HCT116 (cell line): ENCODE data around the gene IL1RAPL2. TPM values are rescaled to one million over a fixed set of nuclear protein-coding genes. Genes with fewer than 3 reads are reported as not detected.
A peak's percentile ranks its signal among the peaks of the same experiment; 100 is the strongest.

ENCODE experiments used
- ATAC-seq: fragments of 200-7000 bp; cut with Tn5 transposase; 2 replicates; pipeline ENCODE4 v1.9.1; 2020; ENCODE audit warnings: mild to moderate bottlenecking, moderate library complexity
- BruUV-seq: library from RNA; stranded (reverse); fragments of 400-500 nt; replicated peaks from 2 replicates; lab custom pipeline; 2021; lab: Mats Ljungman, UMichigan
- CTCF ChIA-PET: fragments of 300-600 bp; sonication (Branson Sonifier 250); formaldehyde crosslinking; loops from one replicate; lab custom pipeline; 2021; ENCODE audit warnings: antibody characterized with exemption; lab: Charles Lee
- POLR2A ChIA-PET: fragments of 300-600, 350-600 bp; sonication (Branson Sonifier 250); formaldehyde crosslinking; loops from one replicate; lab custom pipeline; 2021; ENCODE audit warnings: antibody characterized with exemption; lab: Charles Lee
- RAD21 ChIA-PET, 2 experiments: fragments of 300-600 bp; sonication (Branson Sonifier 250); formaldehyde crosslinking; loops; one replicate each; lab custom pipeline; 2023; ENCODE audit warnings: low total read pairs in 2 of 2; ENCODE audit not compliant: uncharacterized antibody in 2 of 2, unreplicated experiment in 2 of 2, low non-redundant PET in 1 of 2; lab: Charles Lee
- DNase-seq: peaks from one replicate; pipeline ENCODE4 v3.0.0-alpha.2; 2010; ENCODE audit warnings: low read depth, low spot score
- H2AFZ ChIP-seq: fragments of 200-600 bp; shearing (Covaris generic), sonication (generic); 2 replicates; pipeline ENCODE4 v1.6.1; 2017; ENCODE audit warnings: low read depth, mixed run types, mixed read lengths, antibody characterized with exemption, low read length; ENCODE audit not compliant: poor library complexity, severe bottlenecking
- H3K27ac ChIP-seq: 2 replicates; pipeline ENCODE4 v1.5.1; 2012; ENCODE audit warnings: low read depth, low read length
- H3K27me3 ChIP-seq: fragments of 200-600 bp; sonication (generic); 2 replicates; pipeline ENCODE4 v1.6.1; 2016; ENCODE audit warnings: mixed run types, low read length, mixed read lengths; ENCODE audit not compliant: insufficient read depth
- H3K36me3 ChIP-seq, 2 experiments: fragments of 200-500 bp in 1 of 2; fragments of 200-600 bp in 1 of 2; sonication (Bioruptor generic) in 1 of 2; sonication (generic) in 1 of 2; 2 replicates each; pipeline versions ENCODE4 v1.5.1 to v1.6.1; 2014 to 2016; ENCODE audit warnings: low read length in 2 of 2, inconsistent platforms in 1 of 2, mixed read lengths in 1 of 2, mixed run types in 1 of 2; ENCODE audit not compliant: insufficient read depth in 2 of 2, control insufficient read depth in 1 of 2
- H3K4me1 ChIP-seq, 2 experiments: fragments of 200-600 bp in 1 of 2; sonication (generic) in 1 of 2; 2 replicates each; pipeline versions ENCODE4 v1.5.1 to v1.6.1; 2012 to 2017; ENCODE audit warnings: low read length in 2 of 2, inconsistent platforms in 1 of 2, mild to moderate bottlenecking in 1 of 2, mixed read lengths in 1 of 2, mixed run types in 1 of 2, moderate library complexity in 1 of 2; ENCODE audit not compliant: insufficient read depth in 2 of 2, control insufficient read depth in 1 of 2
- H3K4me2 ChIP-seq: fragments of 200-600 bp; sonication (generic); 2 replicates; pipeline ENCODE4 v1.6.1; 2017; ENCODE audit warnings: mixed run types, low read length, mixed read lengths
- H3K4me3 ChIP-seq, 2 experiments: fragments of 200-600 bp in 1 of 2; sonication (generic) in 1 of 2; replicated peaks in 1 of 2; 2 replicates each; pipeline ENCODE4 v1.5.1; 2011 to 2016; ENCODE audit warnings: low read length in 2 of 2, control low read depth in 1 of 2, low read depth in 1 of 2, mild to moderate bottlenecking in 1 of 2, mixed read lengths in 1 of 2, mixed run types in 1 of 2
- H3K79me2 ChIP-seq: fragments of 200-600 bp; sonication (generic); 2 replicates; pipeline ENCODE4 v1.6.1; 2017; ENCODE audit warnings: mild to moderate bottlenecking, mixed run types, low read length, moderate library complexity, mixed read lengths; ENCODE audit not compliant: insufficient read depth
- H3K9ac ChIP-seq: fragments of 200-600 bp; sonication (generic); 2 replicates; pipeline ENCODE4 v1.6.1; 2016; ENCODE audit warnings: low read length, mixed read lengths
- H3K9me2 ChIP-seq: fragments of 200-600 bp; sonication (generic), shearing (Covaris generic); 2 replicates; pipeline ENCODE4 v1.6.1; 2017; ENCODE audit warnings: mixed run types, mild to moderate bottlenecking, moderate library complexity; ENCODE audit not compliant: insufficient read depth
- H3K9me3 ChIP-seq, 2 experiments: fragments of 200-500 bp in 1 of 2; fragments of 200-600 bp in 1 of 2; sonication (Bioruptor generic) in 1 of 2; sonication (generic) in 1 of 2; 2 replicates each; pipeline ENCODE4 v1.6.1; 2014 to 2017; ENCODE audit warnings: low read length in 2 of 2, mixed read lengths in 2 of 2, inconsistent platforms in 1 of 2, low read depth in 1 of 2, mild to moderate bottlenecking in 1 of 2, mixed run types in 1 of 2, moderate library complexity in 1 of 2; ENCODE audit not compliant: control insufficient read depth in 1 of 2, insufficient read depth in 1 of 2
- H4K20me1 ChIP-seq: fragments of 200-600 bp; sonication (generic), shearing (Covaris generic); 2 replicates; pipeline ENCODE4 v1.6.1; 2017; ENCODE audit warnings: mixed run types, mild to moderate bottlenecking, moderate library complexity; ENCODE audit not compliant: insufficient read depth
- CBX3 ChIP-seq: IDR thresholded peaks from 2 replicates; pipeline ENCODE4 v1.6.1; 2012; ENCODE audit warnings: low read depth
- CTCF ChIP-seq, 3 experiments: fragments of 200-600 bp in 1 of 3; sonication (generic) in 1 of 3; IDR thresholded peaks in 2 of 3; conservative IDR thresholded peaks in 1 of 3; 2 replicates each; pipeline ENCODE4 v1.5.1; 2012 to 2017; ENCODE audit warnings: low read depth in 2 of 3, low read length in 2 of 3, antibody characterized with exemption in 1 of 3, borderline replicate concordance in 1 of 3, control low read depth in 1 of 3, mild to moderate bottlenecking in 1 of 3, mixed read lengths in 1 of 3, mixed run types in 1 of 3, moderate library complexity in 1 of 3; ENCODE audit not compliant: insufficient read depth in 1 of 3
- EZH2phosphoT487 ChIP-seq: fragments of 200-600 bp; IDR thresholded peaks from 2 replicates; pipeline ENCODE4 v1.6.1; 2018; ENCODE audit warnings: antibody characterized with exemption, borderline replicate concordance
- FOSL1 ChIP-seq: IDR thresholded peaks from 2 replicates; pipeline ENCODE4 v1.6.1; 2012; ENCODE audit warnings: low read depth
- POLR2AphosphoS5 ChIP-seq: IDR thresholded peaks from 2 replicates; pipeline ENCODE4 v1.6.1; 2011; ENCODE audit warnings: mild to moderate bottlenecking, low read depth, low read length, moderate library complexity
- RAD21 ChIP-seq: IDR thresholded peaks from 2 replicates; pipeline ENCODE4 v1.6.1; 2012; ENCODE audit warnings: low read depth, mild to moderate bottlenecking
- SIN3A ChIP-seq: IDR thresholded peaks from 2 replicates; pipeline ENCODE4 v1.6.1; 2012; ENCODE audit warnings: low read depth
- ZFX ChIP-seq: fragments of 450-650 bp; IDR thresholded peaks from 2 replicates; pipeline ENCODE4 v1.6.1; 2017
- intact Hi-C: fragments of 100-400 bp; cut with micrococcal nuclease; formaldehyde crosslinking; loops from 2 replicates; pipeline ENCODE4 v1.10.0; 2022
- total RNA-seq: library from RNA; stranded (reverse); gene quantifications from one replicate; pipeline ENCODE4 v1.2.1, GENCODE V29; 2021; ENCODE audit not compliant: unreplicated experiment
- TF ChIP-seq, protein P1 (sequence below): IDR thresholded peaks from 2 replicates; pipeline ENCODE4 v1.6.1; 2011; ENCODE audit warnings: mild to moderate bottlenecking, low read length, moderate library complexity; ENCODE audit not compliant: insufficient replicate concordance; ENCODE audit errors: extremely low read depth

The IL1RAPL2 gene
- total RNA-seq, 1 experiment from 2014 or later = not detected

GRCh38 chrX:104921584-104922205 lies 355.7 kb downstream of the IL1RAPL2 start (continued):
- TF ChIP-seq, protein P1, sequence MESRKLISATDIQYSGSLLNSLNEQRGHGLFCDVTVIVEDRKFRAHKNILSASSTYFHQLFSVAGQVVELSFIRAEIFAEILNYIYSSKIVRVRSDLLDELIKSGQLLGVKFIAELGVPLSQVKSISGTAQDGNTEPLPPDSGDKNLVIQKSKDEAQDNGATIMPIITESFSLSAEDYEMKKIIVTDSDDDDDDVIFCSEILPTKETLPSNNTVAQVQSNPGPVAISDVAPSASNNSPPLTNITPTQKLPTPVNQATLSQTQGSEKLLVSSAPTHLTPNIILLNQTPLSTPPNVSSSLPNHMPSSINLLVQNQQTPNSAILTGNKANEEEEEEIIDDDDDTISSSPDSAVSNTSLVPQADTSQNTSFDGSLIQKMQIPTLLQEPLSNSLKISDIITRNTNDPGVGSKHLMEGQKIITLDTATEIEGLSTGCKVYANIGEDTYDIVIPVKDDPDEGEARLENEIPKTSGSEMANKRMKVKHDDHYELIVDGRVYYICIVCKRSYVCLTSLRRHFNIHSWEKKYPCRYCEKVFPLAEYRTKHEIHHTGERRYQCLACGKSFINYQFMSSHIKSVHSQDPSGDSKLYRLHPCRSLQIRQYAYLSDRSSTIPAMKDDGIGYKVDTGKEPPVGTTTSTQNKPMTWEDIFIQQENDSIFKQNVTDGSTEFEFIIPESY = no peak
- TF ChIP-seq ZFX (no peak), FOSL1 (no peak)

GRCh38 chrX:104922206-104922621 lies 356.2 kb downstream of the IL1RAPL2 start:
- no peaks in the 10 kb centered on the region for H4K20me1 ChIP-seq
- POLR2A ChIA-PET = no interaction called here
- no peaks in the 10 kb centered on the region for H3K9me3 ChIP-seq
- CTCF ChIA-PET = interaction anchor here (0.7 to 1.7 kb wide), 8 partner anchors 9 to 780 kb away, joined by 3 to 8 read pairs (median 3); no protein-coding TSS in a partner anchor
- no peak overlapping the region for H3K9ac ChIP-seq
- peak; percentile 90 for ATAC-seq
- H3K27ac ChIP-seq = no peak overlapping the region
- no peaks in the 10 kb centered on the region for H3K79me2 ChIP-seq
- intact Hi-C loops = loop anchor here (5.0 kb wide), 1 partner anchor 440 kb away; no protein-coding TSS in a partner anchor
- H3K9me2 ChIP-seq = no peaks in the 10 kb centered on the region
- DNase-seq = peak; percentile 36
- no peak overlapping the region for H3K4me3 ChIP-seq
- RAD21 ChIA-PET = interaction anchor here in 1 of 2 experiments (0.6 kb wide), 1 partner anchor 260 kb away, joined by 4 read pairs; no protein-coding TSS in a partner anchor
- H3K4me1 ChIP-seq = no peaks in the 10 kb centered on the region
- no TSS peak for BruUV-seq
- TF ChIP-seq CBX3 (no peak), POLR2AphosphoS5 (no peak), SIN3A (no peak), RAD21 (peak; percentile 57), CTCF (IDR thresholded peaks at IDR 0.05 in 2 of 3, conservative IDR thresholded peaks at IDR 0.05 in 1 of 3; ENCODE audit: borderline replicate concordance in 1 of 3, insufficient read depth in 1 of 3, low read depth in 2 of 3, low read length in 2 of 3) (peak; percentile 89 to 94 (median 90)), EZH2phosphoT487 (no peak)
- no peak overlapping the region for H2AFZ ChIP-seq
- no peaks in the 10 kb centered on the region for H3K36me3 ChIP-seq
- H3K4me2 ChIP-seq = no peak overlapping the region
- H3K27me3 ChIP-seq = no peaks in the 10 kb centered on the region
